Sciatic nerve (tissue), 2 donors: Measurements from ENCODE around the gene LTBP1. TPM values are rescaled to one million over a fixed set of nuclear protein-coding genes. Genes with fewer than 3 reads are reported as not detected.

Source experiments
- ATAC-seq: fragments of 200-7000 bp; cut with Tn5 transposase; one replicate; pipeline ENCODE4 v1.9.1; 2020; ENCODE audit warnings: mild to moderate bottlenecking, moderate library complexity
- DNase-seq: peaks from one replicate; pipeline ENCODE4 v3.0.0-alpha.2; 2020; ENCODE audit warnings: low spot score
- intact Hi-C: fragments of 100-400 bp; cut with DNase I; formaldehyde crosslinking; loops from one replicate; pipeline ENCODE4 v1.14.2; 2022
- total RNA-seq: library from RNA; stranded (reverse); fragmentation: NEBNext Ultra II Directional; extraction: Animal tissue kit (Norgen Biotek cat#: 25700); gene quantifications from one replicate; pipeline ENCODE4 v1.2.1, GENCODE V29; 2021
- donor health status: DM: no; HTN: no; CAD: no.
- donor health status: DM: no; HTN: no; CAD: no.

LTBP1 gene
- total RNA-seq, 1 donor from 2014 or later = 48.9 TPM

DNA sequence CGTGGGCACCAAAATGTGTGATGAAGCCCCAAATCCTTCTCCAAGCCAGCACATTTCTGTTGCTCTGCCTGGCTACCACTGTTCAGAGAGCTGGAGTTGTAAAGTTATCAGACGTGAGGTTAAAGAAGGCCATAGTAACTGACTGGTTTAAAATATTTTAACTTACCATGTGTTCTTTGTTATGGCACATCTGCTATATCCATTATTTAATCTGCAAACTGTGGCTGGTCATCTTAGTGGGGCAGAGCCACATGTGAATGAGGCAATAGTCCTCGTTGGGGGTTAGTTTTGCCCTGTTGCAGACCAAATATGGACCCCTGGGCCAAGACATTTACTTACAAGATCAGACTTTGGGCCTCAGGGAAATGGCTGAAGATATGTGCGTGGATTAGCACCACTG is 315.3 kb downstream of the LTBP1 start:
- ATAC-seq (no peak), DNase-seq (no peak)
- intact Hi-C loops = no loop called here

- intact Hi-C loops = no loop called here
- DNase-seq (no peak), ATAC-seq (no peak)
These were observed 318.0 kb downstream of the LTBP1 start for GRCh38 chr2:33264766-33265165.

- DNase-seq (no peak), ATAC-seq (no peak)
- intact Hi-C loops = no loop called here
These were observed 319.0 kb downstream of the LTBP1 start for GRCh38 chr2:33265584-33266338.

DNA sequence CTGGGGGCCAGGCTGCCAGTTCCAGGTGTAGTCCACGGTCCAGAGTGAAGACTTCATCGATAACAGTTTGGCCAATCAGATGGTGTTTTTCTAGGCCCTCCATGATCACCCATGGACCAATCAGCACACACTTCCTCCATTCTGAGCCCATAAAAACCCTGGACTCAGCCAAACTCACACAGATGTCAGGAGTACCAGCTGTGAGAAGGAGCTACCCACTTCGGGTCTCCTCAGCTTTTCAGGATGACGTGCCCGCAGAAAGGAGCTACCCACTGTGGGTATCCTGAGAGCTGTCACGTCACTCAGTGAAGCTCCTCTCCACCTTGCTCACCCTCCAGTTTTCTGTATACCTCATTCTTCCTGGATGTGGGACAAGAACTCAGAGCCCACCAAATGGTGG is 319.7 kb downstream of the LTBP1 start:
- ATAC-seq = no peak

GRCh38 chr2:33267043-33267442 is 320.3 kb downstream of the LTBP1 start:
- ATAC-seq (no peak), DNase-seq (no peak)
- intact Hi-C loops = no loop called here

More for the DNA sequence above, 319.7 kb downstream of the LTBP1 start:
- no peak for DNase-seq
- intact Hi-C loops = no loop called here

DNA sequence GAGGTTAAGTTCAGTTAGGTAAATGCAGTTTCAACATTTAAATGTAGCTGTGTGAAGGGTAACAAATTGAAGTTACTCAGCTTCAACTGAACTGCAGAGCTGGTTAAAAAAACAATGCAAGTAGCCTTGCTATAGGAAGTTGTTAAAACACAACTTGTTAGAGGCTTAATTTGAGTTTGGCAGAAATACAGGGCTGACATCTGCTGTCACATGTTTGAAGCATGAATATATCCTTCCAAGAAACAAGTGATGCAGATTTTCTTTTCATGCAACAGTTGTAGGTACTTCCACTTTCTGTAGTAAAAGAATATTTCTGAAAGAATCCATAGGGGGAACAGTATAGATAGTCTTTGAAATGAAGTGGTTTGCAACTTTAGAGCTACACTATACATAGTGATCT is 321.0 kb downstream of the LTBP1 start:
- DNase-seq (no peak), ATAC-seq (no peak)
- intact Hi-C loops = no loop called here

DNA sequence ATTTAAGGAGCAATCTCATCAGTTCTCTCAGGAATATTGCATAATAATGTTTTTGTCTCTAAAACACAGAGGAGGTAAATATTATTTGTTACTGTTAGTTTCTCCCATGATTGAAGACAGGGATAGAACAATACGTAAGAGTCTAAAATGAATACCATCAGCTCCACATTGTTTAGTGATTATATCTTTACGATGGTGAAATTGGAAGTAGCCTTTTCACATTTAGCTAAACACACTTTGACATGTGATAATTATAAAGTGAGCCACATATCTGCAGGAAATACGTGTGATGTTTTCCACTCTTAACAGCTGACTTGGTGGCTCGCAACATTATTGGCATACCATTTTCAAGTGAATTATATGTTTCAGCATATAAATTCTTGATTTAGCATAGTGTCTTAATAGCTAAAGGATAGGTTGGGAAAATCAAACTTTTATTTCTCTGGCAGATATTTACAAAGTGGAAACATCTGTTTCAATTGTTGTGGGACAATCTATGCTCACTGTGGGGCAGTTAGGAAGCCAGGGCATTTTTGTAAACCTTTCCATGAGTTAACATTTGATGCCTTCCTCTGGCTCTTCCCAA is 321.6 kb downstream of the LTBP1 start:
- no peak for ATAC-seq
- DNase-seq = no peak
- intact Hi-C loops = no loop called here

GRCh38 chr2:33272001-33272400 is 325.2 kb downstream of the LTBP1 start:
- intact Hi-C loops = no loop called here
- DNase-seq (no peak), ATAC-seq (no peak)

DNA sequence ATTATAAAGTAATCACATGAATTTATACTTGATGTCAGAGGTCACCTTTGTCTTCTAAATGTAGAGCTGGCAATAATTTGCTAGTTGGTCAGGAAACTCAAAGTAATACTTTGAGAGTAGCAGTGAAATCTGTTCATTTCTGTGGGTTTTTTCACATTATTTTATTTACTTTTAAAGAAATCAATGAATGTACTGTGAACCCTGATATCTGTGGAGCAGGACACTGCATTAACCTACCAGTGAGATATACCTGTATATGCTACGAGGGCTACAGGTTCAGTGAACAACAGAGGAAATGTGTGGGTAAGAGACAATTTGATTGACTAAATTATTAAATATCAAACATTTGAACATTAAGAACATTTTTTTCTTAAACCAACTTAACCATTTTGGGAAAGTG is 326.7 kb downstream of the LTBP1 start:
- intact Hi-C loops = no loop called here

GRCh38 chr2:33274524-33274923 is 327.8 kb downstream of the LTBP1 start:
- DNase-seq = no peak
- intact Hi-C loops = no loop called here
- no peak for ATAC-seq

More for the DNA sequence above, 326.7 kb downstream of the LTBP1 start:
- DNase-seq = no peak
- ATAC-seq = no peak

GRCh38 chr2:33275689-33276444 is 329.1 kb downstream of the LTBP1 start:
- intact Hi-C loops = no loop called here
- ATAC-seq = peak; percentile 77

GRCh38 chr2:33277002-33277426 is 330.3 kb downstream of the LTBP1 start:
- DNase-seq (no peak), ATAC-seq (peak; percentile 61)
- intact Hi-C loops = no loop called here

More at GRCh38 chr2:33275689-33276444, 329.1 kb downstream of the LTBP1 start:
- DNase-seq = no peak

- ATAC-seq (peak; percentile 83), DNase-seq (no peak)
- intact Hi-C loops = no loop called here
These were observed 331.6 kb downstream of the LTBP1 start for GRCh38 chr2:33278245-33278943.

DNA sequence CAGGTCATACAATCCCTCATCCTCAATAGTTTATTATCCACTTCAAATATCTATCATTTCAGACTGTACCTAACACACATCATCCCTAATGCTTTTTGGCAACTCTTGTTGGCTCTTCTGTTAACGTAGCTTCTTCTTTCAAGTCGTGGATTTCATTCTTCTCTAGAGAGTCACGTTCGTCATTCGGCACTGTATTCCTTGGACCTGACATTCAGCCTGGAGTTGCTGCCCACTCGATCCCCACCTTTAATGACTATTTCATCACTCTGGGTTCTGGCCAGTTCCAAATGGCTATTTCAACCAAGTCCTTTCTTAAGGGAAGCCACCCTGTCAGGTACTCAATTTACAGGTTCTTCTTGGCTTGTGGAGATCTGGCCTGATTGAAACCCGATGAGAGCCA is 337.5 kb downstream of the LTBP1 start:
- DNase-seq = no peak
- intact Hi-C loops = no loop called here
- ATAC-seq = peak; percentile 79

GRCh38 chr2:33287507-33288005 is 340.8 kb downstream of the LTBP1 start:
- DNase-seq (no peak), ATAC-seq (no peak)
- intact Hi-C loops = no loop called here

GRCh38 chr2:33288011-33288410 is 341.3 kb downstream of the LTBP1 start:
- DNase-seq (no peak), ATAC-seq (no peak)
- intact Hi-C loops = no loop called here

GRCh38 chr2:33289961-33290360 is 343.2 kb downstream of the LTBP1 start:
- intact Hi-C loops = no loop called here
- no peak for ATAC-seq

DNA sequence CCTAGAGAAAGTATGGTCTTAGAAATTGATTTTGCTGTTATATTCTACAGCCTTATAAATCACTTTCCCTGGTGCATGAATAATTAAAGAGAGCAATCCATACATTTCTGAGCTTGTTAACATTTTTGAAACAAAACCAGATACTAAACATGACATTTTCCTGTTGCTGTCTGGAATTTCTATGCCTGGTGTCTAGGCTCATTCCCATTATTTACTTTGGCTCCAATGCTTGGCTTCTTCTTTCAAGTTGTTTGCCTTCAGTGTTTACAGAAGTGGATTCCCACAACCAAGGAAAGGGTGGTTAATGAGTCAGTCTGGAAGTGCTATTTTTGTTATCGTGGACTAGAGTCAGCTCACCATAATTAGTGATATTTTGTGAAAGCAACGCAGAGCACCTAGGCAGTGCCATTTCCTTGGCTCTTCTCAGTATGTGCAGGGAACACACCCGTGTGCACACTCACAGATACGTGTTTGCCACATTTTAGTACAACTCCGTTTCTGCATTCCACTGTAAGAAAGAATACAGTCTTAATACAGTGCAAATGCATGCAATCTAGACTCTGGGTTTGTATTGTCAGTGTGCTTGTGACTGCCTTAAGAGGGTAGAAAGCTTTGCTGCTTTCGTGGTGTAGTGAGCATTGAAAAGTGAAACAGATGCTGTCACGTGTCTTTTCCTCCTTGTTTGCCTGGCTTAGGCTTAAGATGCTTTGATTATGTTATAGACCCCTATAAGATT is 344.7 kb downstream of the LTBP1 start:
- DNase-seq (no peak), ATAC-seq (peak; percentile 72)
- intact Hi-C loops = no loop called here

More at GRCh38 chr2:33289961-33290360, 343.2 kb downstream of the LTBP1 start:
- DNase-seq = no peak

GRCh38 chr2:33292063-33292462 is 345.3 kb downstream of the LTBP1 start:
- no peak for DNase-seq
- no peak for ATAC-seq
- intact Hi-C loops = no loop called here
